ENCODE measurements around the gene RAPGEF5.

RAPGEF5 gene

GRCh38 chr7:22302951-22303423 is 54.0 kb downstream of the RAPGEF5 start:
- no peak for DNase-seq

- DNase-seq: no peak
Measured at GRCh38 chr7:22302193-22302592, 54.8 kb downstream of the RAPGEF5 start.

- DNase-seq: no peak
Measured at GRCh38 chr7:22301790-22302189, 55.2 kb downstream of the RAPGEF5 start.

GRCh38 chr7:22300839-22301238 is 56.1 kb downstream of the RAPGEF5 start:
- DNase-seq: no peak

- DNase-seq: no peak
Measured at GRCh38 chr7:22296916-22297315, 60.0 kb downstream of the RAPGEF5 start.

- DNase-seq: no peak
Measured at GRCh38 chr7:22296265-22296566, 60.7 kb downstream of the RAPGEF5 start.

GRCh38 chr7:22295402-22296264 is 61.3 kb downstream of the RAPGEF5 start:
- no peak for DNase-seq

GRCh38 chr7:22292531-22292930 is 64.4 kb downstream of the RAPGEF5 start:
- no peak for DNase-seq

- no peak for DNase-seq
Measured at GRCh38 chr7:22291977-22292376, 65.0 kb downstream of the RAPGEF5 start.

- DNase-seq: no peak
Measured at GRCh38 chr7:22288202-22288601, 68.8 kb downstream of the RAPGEF5 start.

GRCh38 chr7:22287412-22287811 is 69.5 kb downstream of the RAPGEF5 start:
- DNase-seq: no peak

GRCh38 chr7:22286436-22286835 is 70.5 kb downstream of the RAPGEF5 start:
- no peak for DNase-seq

GRCh38 chr7:22281481-22281880 is 75.5 kb downstream of the RAPGEF5 start:
- no peak for DNase-seq

GRCh38 chr7:22280031-22280430 is 76.9 kb downstream of the RAPGEF5 start:
- no peak for DNase-seq

- DNase-seq: peak; percentile 77
Measured at GRCh38 chr7:22278660-22279059, 78.3 kb downstream of the RAPGEF5 start.

- no peak for DNase-seq
Measured at GRCh38 chr7:22277375-22277774, 79.6 kb downstream of the RAPGEF5 start.

- no peak for DNase-seq
Measured at GRCh38 chr7:22275661-22276060, 81.3 kb downstream of the RAPGEF5 start.

- DNase-seq: no peak
Measured at GRCh38 chr7:22271311-22271710, 85.6 kb downstream of the RAPGEF5 start.

- no peak for DNase-seq
Measured at GRCh38 chr7:22270371-22270770, 86.6 kb downstream of the RAPGEF5 start.

- peak; percentile 58 for DNase-seq
Measured at GRCh38 chr7:22269963-22270362, 87.0 kb downstream of the RAPGEF5 start.

GRCh38 chr7:22268884-22269421 is 88.0 kb downstream of the RAPGEF5 start:
- DNase-seq: no peak

- no peak for DNase-seq
Measured at GRCh38 chr7:22267930-22268615, 88.9 kb downstream of the RAPGEF5 start.

GRCh38 chr7:22262538-22262937 is 94.4 kb downstream of the RAPGEF5 start:
- DNase-seq: no peak

- no peak for DNase-seq
Measured at GRCh38 chr7:22256541-22257096, 100.3 kb downstream of the RAPGEF5 start.

Data from NCI-H1105 (cell line).